Endothelial cell of hepatic sinusoid (primary cell): Measurements from ENCODE around the gene PCDHA1.
"Not testable (repeated sequence)": the region's sequence is repeated elsewhere in the genome, so short reads cannot be mapped to it uniquely, and the experiment has no call there.

Source experiments
- in situ Hi-C: cut with HindIII; loops from 2 replicates; pipeline ENCODE4 v1.10.0; 2017; ENCODE audit warnings: low sequenced_read_pairs

The PCDHA1 gene

DNA sequence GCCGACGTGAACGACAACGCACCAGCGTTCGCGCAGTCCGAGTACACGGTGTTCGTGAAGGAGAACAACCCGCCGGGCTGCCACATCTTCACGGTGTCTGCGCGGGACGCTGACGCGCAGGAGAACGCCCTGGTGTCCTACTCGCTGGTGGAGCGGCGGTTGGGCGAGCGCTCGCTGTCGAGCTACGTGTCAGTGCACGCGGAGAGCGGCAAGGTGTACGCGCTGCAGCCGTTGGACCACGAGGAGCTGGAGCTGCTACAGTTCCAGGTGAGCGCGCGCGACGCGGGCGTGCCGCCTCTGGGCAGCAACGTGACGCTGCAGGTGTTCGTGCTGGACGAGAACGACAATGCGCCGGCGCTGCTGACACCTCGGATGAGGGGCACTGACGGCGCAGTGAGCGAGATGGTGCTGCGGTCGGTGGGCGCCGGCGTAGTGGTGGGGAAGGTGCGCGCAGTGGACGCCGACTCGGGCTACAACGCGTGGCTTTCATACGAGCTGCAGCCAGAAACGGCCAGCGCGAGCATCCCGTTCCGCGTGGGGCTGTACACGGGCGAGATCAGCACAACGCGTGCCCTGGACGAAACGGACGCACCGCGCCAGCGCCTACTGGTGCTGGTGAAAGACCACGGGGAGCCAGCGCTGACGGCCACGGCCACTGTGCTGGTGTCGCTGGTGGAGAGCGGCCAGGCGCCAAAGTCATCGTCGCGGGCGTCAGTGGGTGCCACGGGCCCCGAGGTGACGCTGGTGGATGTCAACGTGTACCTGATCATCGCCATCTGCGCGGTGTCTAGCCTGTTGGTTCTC lies 64.1 kb downstream of the PCDHA1 start:
- in situ Hi-C loops: not testable (repeated sequence)

DNA sequence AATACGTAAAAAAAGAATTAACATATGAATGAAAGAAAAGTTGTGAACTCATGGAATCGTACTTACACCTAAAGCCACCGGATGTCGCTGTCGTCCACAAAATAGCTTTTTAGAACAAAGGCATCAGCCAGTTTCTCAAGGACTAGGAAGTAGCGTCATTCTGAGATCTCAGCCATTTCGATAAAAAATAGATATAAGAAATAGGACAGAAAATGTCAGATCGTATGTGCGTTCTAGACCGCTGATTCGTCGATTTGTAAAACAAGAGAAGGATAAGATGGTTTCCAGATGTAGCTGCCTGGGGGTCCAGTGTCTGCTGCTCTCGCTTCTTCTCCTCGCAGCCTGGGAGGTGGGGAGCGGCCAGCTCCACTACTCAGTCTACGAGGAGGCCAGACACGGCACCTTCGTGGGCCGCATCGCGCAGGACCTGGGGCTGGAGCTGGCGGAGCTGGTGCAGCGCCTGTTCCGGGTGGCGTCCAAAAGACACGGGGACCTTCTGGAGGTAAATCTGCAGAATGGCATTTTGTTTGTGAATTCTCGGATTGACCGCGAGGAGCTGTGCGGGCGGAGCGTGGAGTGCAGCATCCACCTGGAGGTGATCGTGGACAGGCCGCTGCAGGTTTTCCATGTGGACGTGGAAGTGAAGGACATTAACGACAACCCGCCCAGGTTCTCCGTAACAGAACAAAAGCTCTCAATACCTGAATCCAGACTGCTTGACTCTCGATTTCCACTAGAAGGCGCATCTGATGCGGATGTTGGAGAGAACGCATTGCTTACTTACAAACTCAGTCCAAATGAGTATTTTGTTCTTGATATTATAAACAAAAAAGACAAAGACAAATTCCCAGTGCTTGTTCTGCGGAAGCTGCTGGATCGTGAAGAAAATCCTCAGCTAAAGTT lies 70.1 kb downstream of the PCDHA1 start, which contains the start of gene PCDHA10:
TSS of gene PCDHA10 (plus strand) at position 126 of the 903 bp plus-strand sequence. CDS start at position 278, 152 bp downstream.
- in situ Hi-C loops: no loop called here

DNA sequence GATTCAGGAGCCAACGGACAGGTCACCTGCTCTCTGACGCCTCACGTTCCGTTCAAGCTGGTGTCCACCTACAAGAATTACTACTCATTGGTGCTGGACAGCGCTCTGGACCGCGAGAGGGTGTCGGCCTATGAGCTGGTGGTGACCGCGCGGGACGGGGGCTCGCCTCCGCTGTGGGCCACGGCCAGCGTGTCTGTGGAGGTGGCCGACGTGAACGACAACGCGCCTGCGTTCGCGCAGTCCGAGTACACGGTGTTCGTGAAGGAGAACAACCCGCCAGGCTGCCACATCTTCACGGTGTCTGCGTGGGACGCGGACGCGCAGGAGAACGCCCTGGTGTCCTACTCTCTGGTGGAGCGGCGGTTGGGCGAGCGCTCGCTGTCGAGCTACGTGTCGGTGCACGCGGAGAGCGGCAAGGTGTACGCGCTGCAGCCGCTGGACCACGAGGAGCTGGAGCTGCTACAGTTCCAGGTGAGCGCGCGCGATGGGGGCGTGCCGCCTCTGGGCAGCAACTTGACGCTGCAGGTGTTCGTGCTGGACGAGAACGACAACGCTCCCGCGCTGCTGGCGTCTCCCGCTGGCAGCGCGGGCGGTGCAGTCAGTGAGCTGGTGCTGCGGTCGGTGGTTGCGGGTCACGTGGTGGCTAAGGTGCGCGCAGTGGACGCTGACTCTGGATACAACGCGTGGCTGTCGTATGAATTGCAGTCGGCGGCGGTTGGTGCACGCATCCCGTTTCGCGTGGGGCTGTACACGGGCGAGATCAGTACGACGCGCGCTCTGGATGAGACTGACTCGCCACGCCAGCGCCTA lies 71.4 kb downstream of the PCDHA1 start:
- in situ Hi-C loops: no loop called here

DNA sequence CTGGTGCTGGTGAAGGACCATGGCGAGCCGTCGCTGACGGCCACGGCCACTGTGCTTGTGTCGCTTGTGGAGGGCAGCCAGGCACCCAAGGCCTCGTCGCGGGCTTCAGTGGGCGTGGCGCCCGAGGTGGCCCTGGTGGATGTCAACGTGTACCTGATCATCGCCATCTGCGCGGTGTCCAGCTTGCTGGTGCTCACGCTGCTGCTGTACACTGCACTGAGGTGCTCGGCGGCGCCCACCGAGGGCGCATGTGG lies 72.0 kb downstream of the PCDHA1 start:
- in situ Hi-C loops: no loop called here

DNA sequence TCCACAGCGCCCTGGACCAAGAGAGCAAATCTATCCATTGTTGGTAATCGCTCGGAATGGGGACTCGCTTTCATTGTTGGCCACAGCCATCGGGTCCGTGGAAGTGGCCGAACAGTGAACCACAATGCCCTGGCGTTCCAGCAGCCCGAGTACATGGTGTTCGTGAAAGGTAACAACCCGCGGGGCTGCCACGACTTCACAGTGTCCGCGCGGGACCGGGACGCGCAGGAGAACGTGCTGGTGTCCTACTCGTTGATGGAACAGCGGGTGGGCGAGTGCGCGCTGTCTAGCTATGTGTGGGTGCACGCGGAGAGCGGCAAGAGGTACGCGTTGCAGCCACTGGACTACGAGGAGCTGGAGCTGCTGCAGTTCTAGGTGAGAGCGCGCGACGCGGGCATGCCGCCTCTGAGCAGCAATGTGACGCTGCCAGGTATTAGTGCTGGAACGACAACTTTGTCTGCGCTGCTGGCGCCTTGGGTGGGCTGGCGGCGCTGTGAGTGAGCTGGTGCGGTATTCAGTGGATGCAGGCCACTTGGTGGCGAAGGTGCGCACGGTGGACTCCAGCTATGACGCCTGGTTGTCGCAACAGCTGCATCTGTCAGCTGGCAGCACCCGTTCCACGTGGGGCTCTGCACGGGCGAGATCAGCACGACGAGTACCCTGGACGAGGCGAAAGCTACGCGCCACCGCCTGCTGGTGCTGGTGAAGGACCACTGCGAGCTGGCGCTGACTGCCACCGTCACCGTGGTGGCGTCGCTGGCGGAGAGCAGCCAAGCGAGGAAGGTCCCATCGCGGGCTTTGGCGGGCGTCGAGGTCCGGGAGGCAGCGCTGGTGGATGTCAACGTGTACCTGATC lies 76.7 kb downstream of the PCDHA1 start:
- in situ Hi-C loops: no loop called here

DNA sequence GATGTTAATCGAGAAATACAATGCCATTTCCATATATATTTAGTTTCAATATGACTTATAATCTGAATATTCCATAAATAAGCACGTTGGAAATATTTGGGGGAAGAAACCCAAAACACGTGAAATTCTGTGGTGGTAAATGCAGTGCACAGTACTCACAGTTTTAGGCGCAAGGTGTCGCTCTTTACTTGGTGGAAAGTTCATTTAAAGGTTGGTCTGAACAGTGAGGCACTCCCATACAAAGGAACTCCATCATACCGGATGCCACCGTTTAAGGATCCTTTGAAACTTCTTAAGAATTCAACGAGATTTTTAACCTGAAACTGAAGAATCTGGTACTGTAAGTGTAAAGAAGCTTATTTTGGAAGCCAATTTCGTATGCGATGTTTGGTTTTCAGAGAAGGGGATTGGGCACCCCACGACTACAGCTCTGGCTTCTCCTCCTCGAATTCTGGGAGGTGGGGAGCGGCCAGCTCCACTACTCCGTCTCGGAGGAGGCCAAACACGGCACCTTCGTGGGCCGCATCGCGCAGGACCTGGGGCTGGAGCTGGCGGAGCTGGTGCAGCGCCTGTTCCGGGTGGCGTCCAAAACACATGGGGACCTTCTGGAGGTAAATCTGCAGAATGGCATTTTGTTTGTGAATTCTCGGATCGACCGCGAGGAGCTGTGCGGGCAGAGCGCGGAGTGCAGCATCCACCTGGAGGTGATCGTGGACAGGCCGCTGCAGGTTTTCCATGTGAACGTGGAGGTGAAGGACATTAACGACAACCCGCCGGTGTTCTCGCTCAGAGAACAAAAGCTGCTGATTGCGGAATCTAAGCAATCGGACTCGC lies 83.0 kb downstream of the PCDHA1 start, which contains the start of gene PCDHA11:
TSS of gene PCDHA11 (plus strand) at position 237 of the 834 bp plus-strand sequence. CDS start at position 384, 147 bp downstream.
- in situ Hi-C loops: no loop called here

DNA sequence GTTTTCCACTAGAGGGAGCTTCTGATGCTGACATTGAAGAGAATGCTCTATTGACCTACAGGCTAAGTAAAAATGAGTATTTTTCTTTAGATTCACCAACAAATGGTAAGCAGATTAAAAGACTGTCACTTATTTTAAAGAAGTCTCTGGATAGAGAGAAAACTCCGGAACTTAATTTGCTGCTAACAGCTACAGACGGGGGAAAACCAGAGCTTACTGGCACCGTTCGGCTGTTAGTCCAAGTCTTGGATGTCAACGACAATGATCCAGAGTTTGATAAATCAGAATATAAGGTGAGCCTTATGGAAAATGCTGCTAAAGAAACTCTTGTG lies 83.6 kb downstream of the PCDHA1 start:
- in situ Hi-C loops: no loop called here

DNA sequence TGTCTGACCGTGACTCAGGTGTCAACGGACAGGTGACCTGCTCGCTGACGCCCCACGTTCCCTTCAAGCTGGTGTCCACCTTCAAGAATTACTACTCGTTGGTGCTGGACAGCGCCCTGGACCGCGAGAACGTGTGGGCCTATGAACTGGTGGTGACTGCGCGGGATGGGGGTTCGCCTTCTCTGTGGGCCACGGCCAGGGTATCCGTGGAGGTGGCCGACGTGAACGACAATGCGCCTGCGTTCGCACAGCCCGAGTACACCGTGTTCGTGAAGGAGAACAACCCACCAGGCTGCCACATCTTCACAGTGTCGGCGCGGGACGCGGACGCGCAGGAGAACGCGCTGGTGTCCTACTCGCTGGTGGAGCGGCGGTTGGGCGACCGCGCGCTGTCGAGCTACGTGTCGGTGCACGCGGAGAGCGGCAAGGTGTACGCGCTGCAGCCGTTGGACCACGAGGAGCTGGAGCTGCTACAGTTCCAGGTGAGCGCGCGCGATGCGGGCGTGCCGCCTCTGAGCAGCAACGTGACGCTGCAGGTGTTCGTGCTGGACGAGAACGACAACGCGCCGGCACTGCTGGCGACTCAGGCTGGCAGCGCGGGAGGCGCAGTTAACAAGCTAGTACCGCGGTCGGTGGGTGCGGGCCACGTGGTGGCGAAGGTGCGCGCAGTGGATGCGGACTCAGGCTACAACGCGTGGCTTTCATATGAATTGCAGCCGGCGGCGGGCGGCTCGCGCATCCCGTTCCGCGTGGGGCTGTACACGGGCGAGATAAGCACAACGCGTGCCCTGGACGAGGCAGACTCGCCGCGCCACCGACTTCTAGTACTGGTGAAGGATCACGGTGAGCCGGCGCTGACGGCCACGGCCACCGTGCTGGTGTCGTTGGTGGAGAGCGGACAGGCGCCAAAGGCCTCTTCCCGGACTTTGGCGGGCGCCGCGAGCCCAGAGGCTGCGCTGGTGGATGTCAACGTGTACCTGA lies 84.6 kb downstream of the PCDHA1 start:
- in situ Hi-C loops: no loop called here

DNA sequence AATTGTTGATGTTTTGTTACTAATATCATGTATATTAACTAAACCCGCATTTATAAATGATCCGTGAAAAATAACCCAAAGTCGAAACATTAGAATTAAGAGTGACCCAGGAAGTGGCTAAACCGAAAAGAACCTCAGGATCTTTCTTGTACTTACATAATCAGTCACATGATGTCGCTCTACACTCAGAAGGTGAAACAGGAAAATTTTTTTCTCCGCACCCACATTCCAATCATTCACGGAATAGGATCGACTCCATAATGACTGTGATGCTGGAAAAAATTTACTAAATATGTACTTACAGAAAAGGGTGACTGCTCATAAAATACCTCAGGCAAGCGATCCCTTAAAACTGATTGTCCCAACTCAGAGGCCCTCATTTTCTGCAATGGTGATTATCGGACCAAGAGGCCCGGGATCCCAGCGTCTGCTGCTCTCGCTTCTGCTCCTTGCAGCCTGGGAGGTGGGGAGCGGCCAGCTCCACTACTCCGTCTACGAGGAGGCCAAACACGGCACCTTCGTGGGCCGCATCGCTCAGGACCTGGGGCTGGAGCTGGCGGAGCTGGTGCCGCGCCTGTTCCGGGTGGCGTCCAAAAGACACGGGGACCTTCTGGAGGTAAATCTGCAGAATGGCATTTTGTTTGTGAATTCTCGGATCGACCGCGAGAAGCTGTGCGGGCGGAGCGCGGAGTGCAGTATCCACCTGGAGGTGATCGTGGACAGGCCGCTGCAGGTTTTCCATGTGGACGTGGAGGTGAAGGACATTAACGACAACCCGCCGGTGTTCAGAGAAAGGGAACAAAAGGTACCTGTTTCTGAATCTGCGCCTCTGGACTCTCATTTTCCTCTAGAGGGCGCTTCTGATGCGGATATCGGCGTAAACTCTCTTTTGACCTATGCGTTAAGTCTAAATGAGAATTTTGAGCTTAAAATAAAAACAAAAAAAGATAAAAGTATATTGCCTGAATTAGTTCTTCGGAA lies 89.4 kb downstream of the PCDHA1 start, which contains the start of gene PCDHA12:
TSS of gene PCDHA12 (plus strand) at position 224 of the 981 bp plus-strand sequence. CDS start at position 389, 165 bp downstream.
- in situ Hi-C loops: no loop called here

DNA sequence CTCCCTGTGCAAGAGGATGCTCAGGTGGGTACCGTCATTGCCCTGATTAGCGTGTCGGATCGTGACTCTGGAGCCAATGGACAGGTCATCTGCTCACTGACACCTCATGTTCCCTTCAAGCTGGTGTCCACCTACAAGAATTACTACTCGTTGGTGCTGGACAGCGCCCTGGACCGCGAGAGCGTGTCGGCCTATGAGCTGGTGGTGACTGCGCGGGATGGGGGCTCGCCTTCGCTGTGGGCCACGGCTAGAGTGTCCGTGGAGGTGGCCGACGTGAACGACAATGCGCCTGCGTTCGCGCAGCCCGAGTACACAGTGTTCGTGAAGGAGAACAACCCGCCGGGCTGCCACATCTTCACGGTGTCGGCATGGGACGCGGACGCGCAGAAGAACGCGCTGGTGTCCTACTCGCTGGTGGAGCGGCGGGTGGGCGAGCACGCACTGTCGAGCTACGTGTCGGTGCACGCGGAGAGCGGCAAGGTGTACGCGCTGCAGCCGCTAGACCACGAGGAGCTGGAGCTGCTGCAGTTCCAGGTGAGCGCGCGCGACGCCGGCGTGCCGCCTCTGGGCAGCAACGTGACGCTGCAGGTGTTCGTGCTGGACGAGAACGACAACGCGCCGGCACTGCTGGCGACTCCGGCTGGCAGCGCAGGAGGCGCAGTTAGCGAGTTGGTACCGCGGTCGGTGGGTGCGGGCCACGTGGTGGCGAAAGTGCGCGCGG lies 90.8 kb downstream of the PCDHA1 start:
- in situ Hi-C loops: not testable (repeated sequence)

DNA sequence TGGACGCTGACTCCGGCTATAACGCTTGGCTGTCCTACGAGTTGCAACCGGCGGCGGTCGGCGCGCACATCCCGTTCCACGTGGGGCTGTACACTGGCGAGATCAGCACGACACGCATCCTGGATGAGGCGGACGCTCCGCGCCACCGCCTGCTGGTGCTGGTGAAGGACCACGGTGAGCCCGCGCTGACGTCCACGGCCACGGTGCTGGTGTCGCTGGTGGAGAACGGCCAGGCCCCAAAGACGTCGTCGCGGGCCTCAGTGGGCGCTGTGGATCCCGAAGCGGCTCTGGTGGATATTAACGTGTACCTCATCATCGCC lies 91.3 kb downstream of the PCDHA1 start:
- in situ Hi-C loops: no loop called here

DNA sequence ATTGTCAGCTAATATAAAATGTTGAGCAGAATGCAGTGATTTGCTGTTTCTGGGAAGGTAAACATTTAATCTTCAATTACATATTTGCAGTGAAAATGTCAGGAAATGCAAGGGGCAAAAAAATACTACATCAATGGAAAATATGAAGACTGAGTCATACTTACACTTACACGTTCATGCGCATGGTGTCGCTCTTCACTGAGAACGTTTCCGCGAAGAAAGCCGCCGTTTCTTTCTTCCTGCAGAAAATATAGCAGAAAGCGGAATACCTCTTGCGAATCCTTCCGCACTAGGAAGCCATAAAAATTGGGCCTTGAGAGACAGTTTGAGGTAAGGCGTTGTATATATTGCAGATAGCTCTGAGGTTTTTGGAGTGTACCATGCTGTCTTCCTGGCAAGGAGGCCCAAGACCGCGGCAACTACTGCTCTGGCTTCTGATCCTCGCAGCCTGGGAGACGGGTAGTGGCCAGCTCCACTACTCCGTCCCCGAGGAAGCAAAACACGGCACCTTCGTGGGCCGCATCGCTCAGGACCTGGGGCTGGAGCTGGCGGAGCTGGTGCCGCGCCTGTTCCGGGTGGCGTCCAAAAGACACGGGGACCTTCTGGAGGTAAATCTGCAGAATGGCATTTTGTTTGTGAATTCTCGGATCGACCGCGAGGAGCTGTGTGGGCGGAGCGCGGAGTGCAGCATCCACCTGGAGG lies 96.1 kb downstream of the PCDHA1 start, which contains the start of gene PCDHA13:
TSS of gene PCDHA13 (plus strand) at position 236 of the 702 bp plus-strand sequence. CDS start at position 381, 145 bp downstream.
- in situ Hi-C loops: no loop called here

DNA sequence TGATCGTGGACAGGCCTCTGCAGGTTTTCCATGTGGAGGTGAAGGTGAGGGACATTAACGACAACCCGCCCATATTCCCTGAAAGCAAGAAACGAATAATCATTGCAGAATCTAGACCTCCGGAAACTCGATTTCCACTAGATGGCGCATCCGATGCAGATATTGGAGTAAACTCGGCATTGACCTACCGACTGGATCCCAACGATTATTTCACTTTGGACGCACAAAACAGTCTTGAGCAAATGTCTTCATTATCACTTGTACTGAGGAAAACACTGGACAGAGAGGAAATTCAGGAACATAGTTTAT lies 96.6 kb downstream of the PCDHA1 start:
- in situ Hi-C loops: no loop called here

DNA sequence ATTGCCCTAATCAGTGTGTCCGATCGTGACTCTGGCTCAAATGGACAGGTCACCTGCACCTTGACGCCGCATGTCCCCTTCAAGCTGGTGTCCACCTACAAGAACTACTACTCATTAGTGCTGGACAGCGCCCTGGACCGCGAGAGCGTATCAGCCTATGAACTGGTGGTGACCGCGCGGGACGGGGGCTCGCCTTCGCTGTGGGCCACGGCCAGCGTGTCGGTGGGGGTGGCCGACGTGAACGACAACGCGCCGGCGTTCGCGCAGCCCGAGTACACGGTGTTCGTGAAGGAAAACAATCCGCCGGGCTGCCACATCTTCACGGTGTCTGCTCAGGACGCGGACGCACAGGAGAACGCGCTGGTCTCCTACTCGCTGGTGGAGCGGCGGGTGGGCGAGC lies 97.4 kb downstream of the PCDHA1 start:
- in situ Hi-C loops: no loop called here

DNA sequence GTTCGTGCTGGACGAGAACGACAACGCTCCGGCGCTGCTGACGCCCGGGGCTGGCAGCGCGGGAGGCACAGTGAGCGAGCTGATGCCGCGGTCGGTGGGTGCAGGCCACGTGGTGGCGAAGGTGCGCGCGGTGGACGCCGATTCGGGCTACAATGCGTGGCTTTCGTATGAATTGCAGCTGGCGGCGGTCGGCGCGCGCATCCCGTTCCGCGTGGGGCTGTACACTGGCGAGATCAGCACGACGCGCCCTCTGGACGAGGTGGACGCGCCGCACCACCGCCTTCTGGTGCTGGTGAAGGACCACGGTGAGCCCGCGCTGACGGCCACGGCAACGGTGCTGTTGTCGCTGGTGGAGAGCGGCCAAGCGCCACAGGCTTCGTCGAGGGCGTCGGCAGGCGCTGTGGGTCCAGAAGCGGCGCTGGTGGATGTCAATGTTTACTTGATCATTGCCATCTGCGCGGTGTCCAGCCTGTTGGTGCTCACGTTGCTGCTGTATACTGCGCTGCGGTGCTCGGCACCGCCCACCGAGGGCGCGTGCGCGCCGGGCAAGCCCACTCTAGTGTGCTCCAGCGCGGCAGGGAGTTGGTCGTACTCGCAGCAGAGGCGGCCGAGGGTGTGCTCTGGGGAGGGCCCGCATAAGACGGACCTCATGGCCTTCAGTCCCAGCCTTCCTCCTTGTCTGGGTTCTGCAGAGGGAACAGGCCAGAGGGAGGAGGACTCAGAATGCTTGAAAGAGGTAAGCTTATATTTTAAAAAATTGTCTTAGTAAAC lies 98.2 kb downstream of the PCDHA1 start:
- in situ Hi-C loops: no loop called here
